ENCODE measurements around the gene C4orf51. TPM values are rescaled to one million over a fixed set of nuclear protein-coding genes. Genes with fewer than 3 reads are reported as not detected.
A peak's percentile ranks its signal among the peaks of the same experiment; 100 is the strongest.
"Not testable (repeated sequence)": the region's sequence is repeated elsewhere in the genome, so short reads cannot be mapped to it uniquely, and the experiment has no call there.

C4orf51 gene
- 5.8 TPM for total RNA-seq (ENCODE audit: insufficient read depth, low replicate concordance)

GRCh38 chr4:145679991-145680455, at the start of gene C4orf51:
Gene C4orf51 (plus strand): TSS chr4:145680146. CDS start chr4:145680204, 58 bp downstream.
- DNase-seq (ENCODE audit: low spot score) = peak; percentile 69

- DNase-seq (ENCODE audit: low spot score) = no peak
Observed at GRCh38 chr4:145635117-145635516, 44.8 kb upstream of the C4orf51 start.

- DNase-seq (ENCODE audit: low spot score) = no peak
Observed at GRCh38 chr4:145635630-145636029, 44.3 kb upstream of the C4orf51 start.

- no peak for DNase-seq (ENCODE audit: low spot score)
Observed at GRCh38 chr4:145639186-145639698, 40.7 kb upstream of the C4orf51 start.

- peak; percentile 35 for DNase-seq (ENCODE audit: low spot score)
Observed at GRCh38 chr4:145640236-145640635, 39.7 kb upstream of the C4orf51 start.

GRCh38 chr4:145643295-145643694, 36.7 kb upstream of the C4orf51 start:
- DNase-seq (ENCODE audit: low spot score) = no peak

- DNase-seq (ENCODE audit: low spot score) = no peak
Observed at GRCh38 chr4:145644699-145645098, 35.2 kb upstream of the C4orf51 start.

- no peak for DNase-seq (ENCODE audit: low spot score)
Observed at GRCh38 chr4:145656156-145656555, 23.8 kb upstream of the C4orf51 start.

GRCh38 chr4:145660064-145660463, 19.9 kb upstream of the C4orf51 start:
- no peak for DNase-seq (ENCODE audit: low spot score)

GRCh38 chr4:145663194-145663593, 16.8 kb upstream of the C4orf51 start:
- no peak for DNase-seq (ENCODE audit: low spot score)

GRCh38 chr4:145665773-145666172, 14.2 kb upstream of the C4orf51 start:
- DNase-seq (ENCODE audit: low spot score) = no peak

GRCh38 chr4:145670422-145670821, 9.5 kb upstream of the C4orf51 start:
- DNase-seq (ENCODE audit: low spot score) = no peak

- DNase-seq (ENCODE audit: low spot score) = peak; percentile 50
Observed at GRCh38 chr4:145679520-145679919, 426 bp upstream of the C4orf51 start.

- DNase-seq (ENCODE audit: low spot score) = no peak
Observed at GRCh38 chr4:145680902-145681301, 956 bp downstream of the C4orf51 start.

- no peak for DNase-seq (ENCODE audit: low spot score)
Observed at GRCh38 chr4:145681518-145681917, 1.6 kb downstream of the C4orf51 start.

GRCh38 chr4:145681956-145682355, 2.0 kb downstream of the C4orf51 start:
- DNase-seq (ENCODE audit: low spot score) = no peak

- DNase-seq (ENCODE audit: low spot score) = no peak
Observed at GRCh38 chr4:145686991-145687390, 7.0 kb downstream of the C4orf51 start.

GRCh38 chr4:145690610-145691009, 10.7 kb downstream of the C4orf51 start:
- DNase-seq (ENCODE audit: low spot score) = no peak

GRCh38 chr4:145691416-145691815, 11.5 kb downstream of the C4orf51 start:
- not testable (repeated sequence) for DNase-seq (ENCODE audit: low spot score)

GRCh38 chr4:145694929-145695328, 15.0 kb downstream of the C4orf51 start:
- no peak for DNase-seq (ENCODE audit: low spot score)

GRCh38 chr4:145697332-145697731, 17.4 kb downstream of the C4orf51 start:
- no peak for DNase-seq (ENCODE audit: low spot score)

GRCh38 chr4:145698507-145698906, 18.6 kb downstream of the C4orf51 start:
- DNase-seq (ENCODE audit: low spot score) = no peak

- peak; percentile 73 for DNase-seq (ENCODE audit: low spot score)
Observed at GRCh38 chr4:145703850-145704497, 24.0 kb downstream of the C4orf51 start.

Data from umbilical cord (tissue), 2 donors.